GM21515 (cell line): ENCODE measurements around the gene MRPL28.
"Not testable (repeated sequence)": the region's sequence is repeated elsewhere in the genome, so short reads cannot be mapped to it uniquely, and the experiment has no call there.

ENCODE experiments used
- ATAC-seq: cut with Tn5 transposase; IDR thresholded peaks from one replicate; pipeline ENCODE4 v1.9.1; 2021; ENCODE audit not compliant: unreplicated experiment

Gene MRPL28

DNA sequence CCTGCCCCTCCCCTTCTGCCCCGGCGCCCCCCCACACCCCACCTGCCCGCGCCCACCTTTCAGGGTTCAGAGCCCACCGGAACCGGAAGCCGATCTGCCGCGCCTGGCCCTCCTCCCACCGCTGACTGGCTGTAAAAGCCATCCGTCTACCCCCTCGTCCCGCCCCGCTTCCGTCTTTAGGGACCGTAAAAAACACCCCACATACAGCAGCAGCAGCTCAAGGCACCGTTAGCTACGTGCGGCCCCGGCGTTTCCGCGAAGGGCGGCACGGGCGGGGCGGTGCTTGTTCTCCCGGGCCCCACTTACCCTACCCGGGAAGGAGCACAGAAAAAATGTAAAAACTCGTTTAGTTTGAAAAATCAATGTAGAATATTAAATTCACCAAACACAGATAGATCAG is at the start of gene MRPL28:
Gene MRPL28, minus strand, starts transcription at position 96 of the 400 bp plus-strand sequence. CDS start 320 bp downstream, outside the sequence.
- peak; percentile 75 for ATAC-seq

DNA sequence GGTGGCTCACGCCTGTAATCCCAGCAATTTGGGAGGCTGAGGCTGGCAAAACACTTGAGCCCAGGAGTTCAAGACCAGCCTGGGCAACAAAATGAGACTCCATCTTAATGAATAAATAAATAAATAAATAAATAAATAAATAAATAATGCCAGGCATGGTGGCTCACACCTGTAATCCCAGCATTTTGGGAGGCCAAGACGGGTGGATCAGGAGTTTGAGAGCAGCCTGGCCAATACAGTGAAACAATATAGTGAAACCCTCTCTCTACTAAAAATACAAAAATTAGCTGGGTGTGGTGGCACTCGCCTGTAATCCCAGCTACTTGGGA is 44.8 kb upstream of the MRPL28 start:
- ATAC-seq = not testable (repeated sequence)

DNA sequence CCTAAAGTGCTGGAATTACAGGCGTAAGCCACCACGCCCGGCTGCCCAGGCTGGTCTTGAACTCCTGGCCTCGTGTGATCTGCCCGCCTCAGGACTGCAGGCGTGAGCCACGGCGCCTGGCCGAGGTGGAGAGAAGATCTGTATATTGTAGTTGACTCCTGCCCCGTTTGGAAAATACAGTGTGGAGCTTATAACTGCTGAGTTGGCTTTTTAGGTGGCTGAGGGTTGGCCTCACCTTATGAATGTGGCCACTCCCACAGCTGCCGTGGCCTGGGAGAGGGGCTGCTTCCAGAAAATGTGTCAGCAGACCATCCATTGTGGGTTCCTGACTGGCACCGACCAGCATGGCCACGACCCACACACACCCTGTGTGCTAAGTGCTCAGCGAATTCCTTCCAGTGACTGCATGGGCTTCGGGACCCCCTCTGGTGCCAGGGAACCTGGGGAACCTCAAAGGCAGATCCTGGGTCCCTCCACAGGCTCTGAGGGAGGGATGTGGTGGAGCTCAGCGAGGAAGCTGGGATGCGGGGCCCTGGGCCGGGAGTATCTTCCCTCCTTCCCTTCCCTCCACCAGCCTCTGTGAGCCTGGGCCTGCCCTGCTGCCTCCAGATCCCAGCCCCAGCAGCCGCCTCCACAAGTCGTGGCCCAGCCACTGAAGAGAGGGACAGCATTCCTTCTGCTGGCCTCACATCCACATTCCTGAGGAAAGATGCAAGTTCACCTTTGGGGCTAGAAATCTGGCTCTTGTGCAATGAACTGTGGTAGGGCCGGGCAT is 44.2 kb upstream of the MRPL28 start:
- no peak for ATAC-seq

DNA sequence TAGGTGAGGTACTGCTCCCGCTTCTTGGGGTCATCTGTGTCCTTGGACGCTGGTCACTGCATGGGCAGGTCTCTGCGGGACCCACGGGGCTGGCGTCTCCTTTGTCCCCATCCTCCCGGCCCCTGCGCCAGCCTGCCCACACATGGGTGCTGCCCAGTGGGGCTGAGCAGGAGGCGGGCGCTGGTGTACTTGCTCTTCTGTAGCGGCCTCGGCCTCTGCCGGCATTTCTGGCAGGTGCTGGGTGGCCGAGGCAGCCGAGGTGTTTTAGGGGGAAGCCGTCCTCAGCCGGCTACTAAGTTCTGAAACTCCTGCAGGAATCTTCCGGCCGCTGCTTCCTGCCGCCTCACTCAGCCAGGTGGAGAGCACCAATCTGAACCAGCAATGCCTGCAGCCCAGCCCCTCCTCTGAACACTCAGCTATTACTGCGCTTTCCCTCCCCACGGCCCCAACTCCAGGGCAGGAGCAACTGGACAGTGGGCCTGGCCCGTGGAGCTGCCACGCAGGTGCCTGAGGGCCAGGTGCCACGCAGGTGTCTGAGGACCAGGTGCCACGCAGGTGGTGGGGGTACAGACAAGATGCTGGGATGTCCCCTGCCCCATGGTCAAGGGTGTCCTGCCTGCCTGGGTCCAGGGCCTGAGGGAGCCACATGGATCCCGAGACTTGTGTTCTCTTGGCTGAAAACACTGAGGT is 41.4 kb upstream of the MRPL28 start:
- no peak for ATAC-seq

DNA sequence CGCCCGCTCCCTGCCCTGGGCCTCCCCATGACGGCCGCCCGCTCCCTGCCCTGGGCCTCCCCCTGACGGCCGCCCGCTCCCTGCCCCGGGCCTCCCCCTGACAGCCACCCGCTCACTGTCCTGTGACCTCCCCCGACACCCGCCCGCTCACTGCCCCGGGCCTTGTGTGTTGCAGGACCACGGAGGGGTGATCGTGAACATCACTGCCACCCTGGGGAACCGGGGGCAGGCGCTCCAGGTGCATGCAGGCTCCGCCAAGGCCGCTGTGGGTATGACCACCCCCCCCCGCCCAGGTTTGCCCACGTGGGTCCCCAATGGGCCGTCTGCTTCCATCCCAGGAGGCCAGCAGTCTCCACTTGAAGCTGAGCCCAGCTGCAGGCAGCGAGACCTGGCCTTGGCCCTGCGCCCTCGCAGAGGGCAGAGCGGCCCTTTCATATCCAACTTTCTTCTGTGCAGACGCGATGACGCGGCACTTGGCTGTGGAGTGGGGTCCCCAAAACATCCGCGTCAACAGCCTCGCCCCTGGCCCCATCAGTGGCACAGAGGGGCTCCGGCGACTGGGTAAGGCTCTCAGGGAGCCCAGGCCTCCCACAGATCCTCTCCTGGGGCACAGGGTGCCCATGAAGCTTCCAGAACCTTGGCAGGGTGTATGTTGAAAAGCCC is 40.3 kb upstream of the MRPL28 start:
- ATAC-seq = no peak

DNA sequence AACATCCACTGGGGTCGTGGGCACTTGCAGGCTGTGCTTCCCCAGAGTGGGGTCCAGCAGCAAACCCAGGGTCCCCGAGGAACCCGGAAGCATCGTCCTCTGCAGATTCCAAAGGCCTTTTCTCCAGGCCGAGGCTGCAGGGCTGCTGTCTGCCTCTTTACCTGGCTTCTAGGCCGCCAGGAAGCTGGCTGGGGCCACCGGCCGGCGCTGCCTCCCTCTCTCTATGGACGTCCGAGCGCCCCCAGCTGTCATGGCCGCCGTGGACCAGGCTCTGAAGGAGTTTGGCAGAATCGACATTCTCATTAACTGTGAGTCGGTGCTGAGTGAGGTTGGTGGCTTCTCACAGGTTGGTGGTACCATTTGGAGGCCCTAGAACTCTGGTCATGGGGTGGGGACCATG is 36.9 kb upstream of the MRPL28 start:
- ATAC-seq = no peak

DNA sequence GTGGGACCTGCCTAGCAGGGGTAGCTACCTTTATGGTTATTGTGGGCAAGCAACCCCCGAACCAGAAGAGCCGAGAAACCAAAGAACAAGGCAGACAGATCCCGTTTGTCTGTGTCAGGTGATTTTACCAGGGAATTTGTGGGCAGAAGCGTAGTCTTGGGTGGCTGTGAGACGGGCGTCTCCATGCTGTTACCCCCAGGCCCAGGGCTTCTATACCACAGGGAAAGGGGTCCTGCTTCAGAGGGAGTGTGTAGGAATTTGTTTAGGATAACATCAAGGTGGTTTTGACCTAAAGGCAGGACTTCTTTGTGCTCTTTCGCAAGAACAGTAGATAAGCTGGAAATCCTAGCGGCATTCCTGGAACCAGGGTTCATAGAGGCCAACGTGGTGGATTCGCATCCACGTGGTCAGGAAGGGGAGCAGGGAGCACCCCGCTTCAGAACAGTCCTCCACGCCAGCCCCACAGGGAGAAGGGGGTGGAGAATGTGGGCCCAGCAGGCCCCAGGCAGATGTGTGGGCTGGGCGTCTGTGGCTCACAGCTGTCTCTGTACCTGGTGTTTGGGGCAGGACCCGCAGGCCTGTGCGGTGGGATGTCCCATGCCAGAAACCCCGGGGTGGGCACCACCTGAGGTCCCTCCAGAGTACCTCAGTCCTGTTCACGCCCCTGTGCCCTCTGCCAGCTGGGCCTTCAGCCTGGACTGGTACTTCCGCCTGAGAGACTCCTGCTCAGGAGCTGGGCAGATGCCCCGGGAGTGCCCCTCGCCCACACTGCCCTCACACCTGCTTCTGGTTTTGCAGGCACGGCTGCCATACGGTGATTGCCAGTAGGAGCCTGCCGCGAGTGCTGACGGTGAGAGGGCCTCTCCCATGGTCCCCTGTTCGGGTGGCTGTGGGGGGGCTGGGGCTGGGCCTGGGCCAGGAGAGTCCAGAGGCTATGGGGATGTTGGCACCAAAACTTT is 35.5 kb upstream of the MRPL28 start:
- ATAC-seq = no peak

DNA sequence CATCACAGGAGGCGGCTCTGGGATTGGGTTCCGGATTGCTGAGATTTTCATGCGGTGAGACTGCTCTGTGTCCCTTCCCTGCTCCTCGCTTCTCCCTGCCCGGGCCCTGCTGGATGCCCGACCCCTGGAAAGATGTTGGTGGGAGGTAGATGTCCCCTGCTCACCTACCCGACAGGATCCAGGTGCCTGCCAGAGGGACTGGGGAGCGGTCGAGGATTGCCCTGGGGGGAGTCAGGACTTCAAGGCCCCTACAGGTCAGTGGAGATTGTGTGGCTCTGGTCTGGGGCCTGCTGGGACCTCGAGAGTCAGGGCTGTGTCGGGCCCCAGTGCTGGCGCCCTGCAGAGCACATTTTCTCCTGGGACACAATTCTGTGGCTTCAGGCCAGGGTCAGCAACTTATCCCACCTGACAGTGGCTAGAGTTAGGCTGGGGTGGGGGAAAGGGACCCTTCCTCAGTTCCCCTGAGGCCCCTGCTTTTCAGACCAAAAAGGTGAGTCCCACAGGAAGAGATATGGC is 34.7 kb upstream of the MRPL28 start:
- no peak for ATAC-seq

DNA sequence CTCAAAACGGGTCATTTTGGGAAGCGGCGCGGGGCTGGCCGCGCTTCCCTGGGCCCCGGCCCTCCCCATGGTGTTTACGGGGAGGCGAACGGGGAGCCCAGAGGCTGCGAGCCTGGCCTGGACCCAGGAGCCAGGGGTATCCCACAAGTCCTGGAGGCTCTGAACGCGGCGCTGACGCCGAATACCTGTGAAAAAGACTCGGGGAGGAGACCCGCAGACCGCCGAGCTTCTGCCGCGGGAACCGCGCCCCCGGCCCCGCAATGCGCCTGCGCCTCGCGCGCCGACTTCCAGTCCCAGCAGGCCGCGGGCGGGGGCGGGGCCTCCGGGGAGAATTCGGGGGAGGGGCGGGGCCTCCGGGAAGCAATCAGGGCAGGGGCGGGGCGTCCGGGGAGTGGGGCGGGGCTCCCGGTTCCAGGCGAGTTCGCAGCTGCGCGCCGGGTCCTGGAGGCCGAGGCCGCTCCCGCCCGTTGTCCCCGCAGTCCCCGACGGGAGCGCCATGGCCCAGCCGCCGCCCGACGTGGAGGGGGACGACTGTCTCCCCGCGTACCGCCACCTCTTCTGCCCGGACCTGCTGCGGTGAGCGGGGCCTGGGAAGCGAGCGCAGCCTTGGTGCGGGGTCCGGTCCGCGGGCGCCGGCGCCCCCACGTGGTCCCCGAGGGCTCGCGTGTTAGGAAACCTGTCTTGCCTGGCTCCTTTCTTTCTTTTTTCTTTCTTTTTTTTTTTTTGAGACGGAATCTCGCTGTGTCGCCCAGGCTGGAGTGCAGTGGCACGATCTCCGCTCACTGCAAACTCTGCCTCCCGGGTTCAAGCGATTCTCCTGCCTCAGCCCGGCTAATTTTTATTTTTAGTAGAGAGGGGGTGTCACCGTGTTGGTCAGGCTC is 31.4 kb upstream of the MRPL28 start, which contains the start of gene DECR2:
Gene DECR2, plus strand, starts transcription at position 418 of the 881 bp plus-strand sequence. Its CDS starts 79 bp downstream, at position 497.
- ATAC-seq = peak; percentile 44

DNA sequence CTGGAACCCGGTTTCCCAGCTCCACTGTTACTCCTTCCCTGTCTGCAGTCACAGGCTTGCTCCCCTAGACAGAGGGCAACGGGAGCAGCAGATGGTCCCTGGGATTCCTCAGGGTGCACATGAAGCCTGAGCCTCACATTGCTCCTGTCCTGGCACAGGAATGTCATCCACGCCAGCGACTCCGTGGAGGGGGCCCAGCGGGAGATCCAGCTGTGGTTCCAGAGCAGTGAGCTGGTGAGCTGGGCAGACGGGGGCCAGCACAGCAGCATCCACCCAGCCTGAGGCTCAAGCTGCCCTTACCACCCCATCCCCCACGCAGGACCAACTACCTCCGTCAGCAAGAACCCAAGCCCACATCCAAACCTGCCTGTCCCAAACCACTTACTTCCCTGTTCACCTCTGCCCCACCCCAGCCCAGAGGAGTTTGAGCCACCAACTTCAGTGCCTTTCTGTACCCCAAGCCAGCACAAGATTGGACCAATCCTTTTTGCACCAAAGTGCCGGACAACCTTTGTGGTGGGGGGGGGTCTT is 29.8 kb upstream of the MRPL28 start:
- no peak for ATAC-seq

DNA sequence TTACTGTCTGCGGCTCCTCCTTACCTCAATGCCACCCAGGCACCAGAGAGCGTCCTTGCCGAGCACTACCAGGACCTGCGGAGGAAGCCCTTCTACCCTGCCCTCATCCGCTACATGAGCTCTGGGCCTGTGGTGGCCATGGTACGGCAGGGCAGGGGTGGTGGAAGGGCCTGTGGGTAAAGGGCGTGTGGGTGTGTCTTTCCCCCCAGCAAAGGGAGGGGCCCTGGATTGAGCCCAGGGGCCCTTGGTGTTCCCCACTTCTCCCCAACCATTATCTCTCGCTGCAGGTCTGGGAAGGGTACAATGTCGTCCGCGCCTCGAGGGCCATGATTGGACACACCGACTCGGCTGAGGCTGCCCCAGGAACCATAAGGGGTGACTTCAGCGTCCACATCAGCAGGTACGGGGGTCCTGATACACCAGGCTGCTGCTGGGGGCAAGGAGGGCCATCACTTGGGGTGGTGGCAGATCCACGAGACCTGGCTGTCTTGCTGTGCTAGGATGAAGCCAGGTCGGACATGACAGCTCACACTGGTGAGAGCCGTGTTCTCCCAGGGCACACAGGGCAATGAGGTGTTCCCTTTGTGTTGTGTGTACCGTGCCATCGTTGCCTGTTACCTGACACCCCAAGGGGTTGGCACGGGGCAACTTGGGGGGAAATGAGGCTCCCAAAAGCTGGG is 29.1 kb upstream of the MRPL28 start:
- no peak for ATAC-seq

DNA sequence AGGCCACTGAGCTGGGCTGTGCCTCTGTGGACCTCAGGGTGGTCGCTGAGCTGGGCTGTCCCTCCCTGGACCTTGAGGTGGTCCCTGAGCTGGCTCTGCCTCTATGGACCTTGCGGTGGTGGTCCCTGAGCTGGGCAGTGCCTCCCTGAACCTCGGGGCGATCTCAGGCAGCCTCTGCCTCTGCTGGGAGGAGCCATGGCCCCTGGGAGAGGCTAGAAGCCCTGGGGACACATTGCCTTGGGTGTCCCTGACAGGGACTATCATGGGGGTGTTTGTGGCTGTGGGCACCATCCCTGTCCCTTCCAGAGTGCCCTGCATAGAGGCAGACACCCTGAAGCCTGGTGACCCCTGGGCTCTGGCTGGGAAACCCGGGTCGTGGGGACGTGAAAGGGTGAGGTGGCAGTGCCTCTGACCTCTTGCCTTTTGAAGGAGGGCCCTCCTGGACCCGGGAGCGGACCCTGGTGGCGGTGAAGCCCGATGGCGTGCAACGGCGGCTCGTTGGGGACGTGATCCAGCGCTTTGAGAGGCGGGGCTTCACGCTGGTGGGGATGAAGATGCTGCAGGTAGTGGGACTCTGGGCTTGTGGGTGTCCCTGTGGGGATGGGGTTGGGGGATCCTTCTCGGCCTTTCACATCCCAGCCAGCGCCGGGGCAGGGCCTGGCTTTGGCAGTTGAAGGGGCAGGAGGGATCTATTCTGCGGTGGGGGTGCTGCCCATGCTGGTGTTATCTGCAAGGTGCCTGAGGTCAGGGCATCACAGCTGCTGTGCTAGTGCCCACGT is 28.4 kb upstream of the MRPL28 start:
- no peak for ATAC-seq

DNA sequence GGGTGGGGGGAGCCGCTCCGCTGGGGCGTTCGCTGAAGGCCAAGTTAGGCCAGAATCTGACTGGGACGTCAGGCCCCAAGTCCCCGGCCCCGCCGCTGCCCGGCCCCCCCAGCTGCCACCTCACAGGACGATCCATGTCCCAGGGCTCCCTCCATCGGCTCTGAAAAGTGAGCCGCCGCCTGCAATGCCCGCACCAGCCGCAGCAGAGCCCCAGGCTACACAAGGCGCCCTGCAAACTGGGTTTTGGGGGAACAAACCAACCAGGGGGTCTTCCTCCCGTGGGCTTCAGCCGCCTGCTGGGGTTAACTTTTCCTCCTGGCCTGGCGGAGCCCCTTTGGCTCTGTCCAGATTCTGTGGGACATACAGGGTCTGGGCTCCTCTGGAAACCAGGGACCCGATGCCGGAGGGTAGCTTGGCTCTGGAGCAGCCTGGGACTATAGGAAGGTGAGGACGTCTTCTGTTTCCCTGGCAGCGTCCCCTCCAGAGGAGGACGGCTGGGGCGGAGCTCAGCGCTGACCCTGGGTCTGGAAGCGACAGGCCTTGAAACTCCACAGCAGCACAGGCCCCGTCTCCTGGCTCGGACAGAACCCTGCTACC is 27.5 kb upstream of the MRPL28 start:
- ATAC-seq = no peak

DNA sequence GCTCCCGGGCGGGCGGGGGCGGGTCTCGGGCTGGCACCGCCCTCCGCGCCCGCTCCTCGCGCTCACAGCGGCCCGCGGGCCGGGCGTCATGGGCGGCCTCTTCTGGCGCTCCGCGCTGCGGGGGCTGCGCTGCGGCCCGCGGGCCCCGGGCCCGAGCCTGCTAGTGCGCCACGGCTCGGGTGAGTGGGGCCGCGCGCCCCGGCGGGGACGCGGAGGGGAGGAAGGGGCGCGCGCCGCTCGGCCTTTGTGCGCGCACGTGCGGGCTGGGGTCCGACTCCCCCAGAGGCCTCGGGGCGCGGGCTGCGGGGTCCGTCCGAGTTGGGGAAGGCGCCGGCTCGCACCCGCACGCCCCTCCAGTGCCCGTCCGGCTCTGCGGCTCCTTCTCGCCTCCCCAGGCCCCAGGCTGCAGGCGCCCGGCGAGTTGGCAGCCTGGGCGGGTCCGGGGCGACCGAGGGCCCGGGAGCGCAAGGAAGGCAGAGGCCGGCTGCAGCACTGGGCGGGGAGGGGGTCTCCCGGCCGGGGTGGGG is 26.9 kb upstream of the MRPL28 start, which contains the start of gene NME4:
Gene NME4, plus strand, starts transcription at position 65 of the 527 bp plus-strand sequence. Its CDS starts 24 bp downstream, at position 89.
- ATAC-seq = no peak

DNA sequence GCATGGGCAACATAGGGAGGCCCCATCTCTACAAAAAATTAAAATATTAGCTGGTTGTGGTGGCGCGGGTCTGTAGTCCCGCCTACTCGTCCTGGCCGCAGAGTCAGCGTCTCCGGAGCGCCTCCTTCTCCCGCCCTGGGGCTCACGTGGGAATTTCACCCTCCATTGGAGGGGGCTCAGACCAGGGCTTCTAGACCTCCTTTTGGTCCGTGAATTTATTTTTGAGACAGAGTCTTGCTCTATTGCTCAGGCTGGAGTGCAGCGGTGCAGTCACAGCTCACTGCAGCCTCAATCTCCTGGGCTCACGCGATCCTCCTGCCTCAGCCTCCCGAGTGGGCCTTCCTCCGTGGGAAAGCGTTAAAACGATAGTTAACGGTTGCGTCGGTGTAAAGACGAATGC is 26.3 kb upstream of the MRPL28 start:
- no peak for ATAC-seq

DNA sequence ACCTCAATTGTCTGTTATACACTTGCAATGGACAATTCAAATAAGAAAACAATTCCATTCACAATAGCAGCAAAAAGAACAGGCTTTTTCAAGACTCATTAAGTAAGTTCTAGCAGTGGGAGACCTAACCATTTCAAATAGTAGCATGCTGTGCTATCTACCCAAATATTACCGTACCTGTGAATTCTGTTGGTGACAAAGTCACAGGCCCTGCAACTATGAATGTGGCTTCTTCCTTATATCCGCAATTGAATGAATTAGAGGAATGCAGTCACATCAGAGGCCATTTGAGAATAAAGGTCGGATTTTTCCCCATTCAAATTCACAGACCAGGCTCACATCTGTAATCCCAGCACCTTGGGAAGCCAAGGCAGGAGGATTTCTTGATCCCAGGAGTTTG is 25.9 kb upstream of the MRPL28 start:
- ATAC-seq = no peak

DNA sequence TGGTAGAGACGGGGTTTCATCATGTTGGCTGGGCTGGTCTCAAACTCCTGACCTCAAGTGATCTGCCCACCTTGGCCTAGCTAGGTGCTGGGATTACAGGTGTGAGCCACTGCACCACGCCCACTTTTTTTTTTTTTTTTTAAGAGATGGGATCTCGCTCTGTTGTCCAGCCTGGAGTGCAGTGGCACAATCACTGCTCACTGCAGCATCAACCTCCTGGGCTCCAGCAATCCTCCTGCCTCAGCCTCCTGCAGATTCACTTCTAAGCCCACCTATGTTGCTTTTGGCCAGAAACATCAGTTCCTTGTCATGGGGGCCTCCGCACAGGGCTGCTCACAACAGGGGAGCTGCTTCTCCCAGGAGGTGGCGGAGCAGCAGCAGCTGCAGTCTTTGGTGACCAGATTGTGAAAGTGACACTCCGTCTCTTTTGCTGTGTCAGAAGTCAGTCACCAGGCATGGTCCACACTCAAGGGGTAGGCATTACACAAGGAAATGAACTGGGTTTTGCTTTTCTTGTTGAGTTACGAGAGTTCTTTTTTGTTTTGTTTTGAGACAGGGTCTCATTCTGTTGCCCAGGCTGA is 22.2 kb upstream of the MRPL28 start:
- no peak for ATAC-seq
